Stimulated activated memory B cell treated with anti-CD40 and anti-IgM and Interleukin-4, amounts not matched to agents 10 μg/mL and 1 μg/mL and 100 μg/mL, for 72 hours (primary cell): ENCODE data around the gene KIF22.
"Not testable (repeated sequence)": the region's sequence is repeated elsewhere in the genome, so short reads cannot be mapped to it uniquely, and the experiment has no call there.

Source experiments
- ATAC-seq: fragments of 150-1000 bp; cut with Tn5 transposase; 2 replicates; pipeline ENCODE4 v1.10.0; 2021
- H3K27ac Mint-ChIP-seq: one replicate; pipeline ENCODE4 v1.8.0; 2022; ENCODE audit warnings: mild to moderate bottlenecking, mixed read lengths
- H3K27me3 Mint-ChIP-seq: one replicate; pipeline ENCODE4 v1.8.0; 2022; ENCODE audit warnings: mixed read lengths
- H3K36me3 Mint-ChIP-seq: one replicate; pipeline ENCODE4 v1.8.0; 2022; ENCODE audit warnings: mixed read lengths
- H3K4me1 Mint-ChIP-seq: one replicate; pipeline ENCODE4 v1.8.0; 2022; ENCODE audit warnings: mixed read lengths
- H3K4me3 Mint-ChIP-seq: one replicate; pipeline ENCODE4 v1.8.0; 2022; ENCODE audit warnings: mild to moderate bottlenecking, moderate library complexity, mixed read lengths
- H3K9me3 Mint-ChIP-seq: one replicate; pipeline ENCODE4 v1.8.0; 2022; ENCODE audit warnings: mixed read lengths

The KIF22 gene

GRCh38 chr16:29760567-29761279 is 29.8 kb upstream of the KIF22 start:
- no peaks in the 10 kb centered on the region for H3K27me3 Mint-ChIP-seq
- H3K4me1 Mint-ChIP-seq = peaks cover 18% of the 10 kb centered on the region
- no peak for ATAC-seq
- H3K27ac Mint-ChIP-seq = no peak overlapping the region
- no peaks in the 10 kb centered on the region for H3K36me3 Mint-ChIP-seq
- no peaks in the 10 kb centered on the region for H3K9me3 Mint-ChIP-seq
- no peak overlapping the region for H3K4me3 Mint-ChIP-seq

- H3K27me3 Mint-ChIP-seq, H3K4me3 Mint-ChIP-seq, H3K9me3 Mint-ChIP-seq, H3K36me3 Mint-ChIP-seq, ATAC-seq, H3K27ac Mint-ChIP-seq: not testable (repeated sequence)
- peaks cover 13% of the 10 kb centered on the region for H3K4me1 Mint-ChIP-seq
Observed at GRCh38 chr16:29761280-29761651, 29.3 kb upstream of the KIF22 start.

DNA sequence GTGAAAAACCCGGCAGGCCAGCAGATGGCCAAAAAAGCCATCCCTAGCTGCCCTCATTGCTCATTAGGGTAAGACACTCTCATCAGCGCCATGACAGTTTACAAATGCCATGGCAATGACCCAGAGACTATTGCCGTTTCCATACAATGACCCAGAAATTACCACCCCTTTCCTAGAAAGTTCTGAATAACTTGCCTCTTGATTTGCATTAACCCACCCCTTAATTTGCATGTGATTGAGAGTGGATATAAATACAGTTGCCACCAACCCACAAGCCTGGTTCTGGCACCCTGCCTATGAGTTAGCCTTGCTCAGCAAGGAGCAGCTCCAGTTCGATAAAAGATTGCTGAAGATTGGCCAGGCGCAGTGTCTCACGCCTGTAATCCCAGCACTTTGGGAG is 28.7 kb upstream of the KIF22 start:
- Mint-ChIP-seq H3K9me3 (no peaks in the 10 kb centered on the region), H3K27me3 (no peaks in the 10 kb centered on the region), H3K36me3 (no peaks in the 10 kb centered on the region), H3K4me3 (no peak overlapping the region), H3K27ac (no peak overlapping the region), H3K4me1 (peaks cover 12% of the 10 kb centered on the region)
- no peak for ATAC-seq

- H3K4me1 Mint-ChIP-seq = peaks cover 6% of the 10 kb centered on the region
- H3K9me3 Mint-ChIP-seq = no peaks in the 10 kb centered on the region
- H3K27me3 Mint-ChIP-seq = no peaks in the 10 kb centered on the region
- H3K4me3 Mint-ChIP-seq = no peak overlapping the region
- peak overlapping the region; percentile 15 for H3K27ac Mint-ChIP-seq
- H3K36me3 Mint-ChIP-seq = no peaks in the 10 kb centered on the region
- no peak for ATAC-seq
Observed at GRCh38 chr16:29763326-29763725, 27.2 kb upstream of the KIF22 start.

DNA sequence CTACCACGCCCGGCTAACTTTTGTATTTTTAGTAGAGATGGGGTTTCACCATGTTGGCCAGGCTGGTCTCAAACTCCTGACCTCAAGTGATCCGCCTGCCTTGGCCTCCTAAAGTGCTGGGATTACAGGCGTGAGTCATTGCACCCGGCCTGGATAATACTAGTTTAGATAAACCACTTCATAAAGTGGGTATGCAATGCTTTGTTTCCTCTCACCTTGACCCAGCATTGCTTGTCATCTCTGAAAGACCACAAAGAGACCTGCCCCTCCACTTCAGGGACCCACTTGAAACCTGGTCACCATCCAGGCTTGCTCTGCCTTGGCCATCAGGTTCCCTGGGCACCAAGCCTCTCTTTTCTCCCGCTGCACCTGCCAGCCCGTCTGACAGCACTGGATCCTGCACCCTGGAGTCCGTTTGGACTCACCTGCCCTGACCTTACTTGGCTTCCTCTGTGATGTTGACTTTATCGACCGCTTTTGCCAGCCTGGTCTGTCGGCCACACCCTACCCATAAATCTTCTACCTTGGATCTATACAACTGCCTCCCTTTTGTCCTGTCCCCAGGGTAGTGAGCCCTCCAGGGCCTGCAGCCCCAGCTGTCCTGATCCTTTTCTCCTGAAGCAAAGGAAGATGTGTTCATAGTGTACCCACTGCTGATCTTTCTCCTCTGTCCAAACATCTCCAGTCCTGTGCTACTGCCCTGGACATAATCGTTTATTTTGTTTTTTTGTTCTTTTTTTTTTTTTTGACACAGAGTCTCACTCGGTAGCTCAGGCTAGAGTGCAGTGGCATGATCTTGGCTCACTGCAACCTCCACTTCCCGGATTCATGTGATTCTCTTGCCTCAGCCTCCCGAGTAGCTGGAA is 25.2 kb upstream of the KIF22 start:
- no peaks in the 10 kb centered on the region for H3K36me3 Mint-ChIP-seq
- no peaks in the 10 kb centered on the region for H3K9me3 Mint-ChIP-seq
- H3K4me1 Mint-ChIP-seq = no peaks in the 10 kb centered on the region
- H3K4me3 Mint-ChIP-seq = no peak overlapping the region
- H3K27ac Mint-ChIP-seq = peak overlapping the region; percentile 0
- no peak for ATAC-seq
- H3K27me3 Mint-ChIP-seq = no peaks in the 10 kb centered on the region

DNA sequence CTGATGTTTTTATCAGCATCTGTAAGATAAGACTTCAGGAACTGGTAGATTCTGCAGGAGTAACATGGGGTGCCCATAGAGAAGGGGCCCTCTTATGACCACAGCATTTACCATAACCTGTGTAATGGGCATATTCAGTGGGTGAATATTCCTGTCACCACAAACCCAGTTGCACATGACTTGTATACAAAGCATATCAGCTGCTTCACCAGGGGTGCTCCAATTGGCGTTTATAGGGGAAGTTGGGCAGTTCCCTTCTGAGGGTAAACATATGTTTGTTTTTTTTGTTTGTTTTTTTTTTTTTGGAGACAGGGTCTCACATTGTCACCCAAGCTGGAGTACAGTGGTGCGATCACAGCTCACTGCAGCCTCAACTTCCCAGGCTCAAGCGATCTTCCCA is 24.0 kb upstream of the KIF22 start:
- H3K4me3 Mint-ChIP-seq = no peak overlapping the region
- no peaks in the 10 kb centered on the region for H3K9me3 Mint-ChIP-seq
- H3K36me3 Mint-ChIP-seq = no peaks in the 10 kb centered on the region
- H3K27ac Mint-ChIP-seq = peak overlapping the region; percentile 0
- no peaks in the 10 kb centered on the region for H3K27me3 Mint-ChIP-seq
- no peak for ATAC-seq
- H3K4me1 Mint-ChIP-seq = no peaks in the 10 kb centered on the region

- no peaks in the 10 kb centered on the region for H3K9me3 Mint-ChIP-seq
- no peaks in the 10 kb centered on the region for H3K27me3 Mint-ChIP-seq
- peaks cover under 1% of the 10 kb centered on the region for H3K4me1 Mint-ChIP-seq
- ATAC-seq = no peak
- no peak overlapping the region for H3K4me3 Mint-ChIP-seq
- no peaks in the 10 kb centered on the region for H3K36me3 Mint-ChIP-seq
- no peak overlapping the region for H3K27ac Mint-ChIP-seq
Observed at GRCh38 chr16:29767062-29767461, 23.5 kb upstream of the KIF22 start.

DNA sequence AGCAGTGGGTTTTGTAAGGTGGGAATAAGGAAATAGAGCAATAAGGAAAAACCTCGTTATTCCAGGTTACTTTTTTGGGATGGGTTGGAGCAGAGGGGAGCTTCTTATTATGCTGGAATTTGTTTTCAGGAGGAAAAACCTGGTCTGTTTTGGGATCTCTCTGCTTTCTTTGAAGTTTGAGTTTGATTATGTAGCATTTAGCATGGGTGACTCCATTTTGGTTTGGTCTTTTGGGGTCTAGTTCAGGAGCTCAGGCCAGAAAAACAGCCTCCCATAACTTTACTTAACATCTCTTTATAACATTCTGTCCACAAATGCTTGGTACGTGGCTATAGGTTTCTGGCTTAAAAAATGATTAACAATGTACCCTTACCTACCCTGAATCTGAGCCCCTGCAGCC is 21.0 kb upstream of the KIF22 start:
- no peaks in the 10 kb centered on the region for H3K27me3 Mint-ChIP-seq
- H3K27ac Mint-ChIP-seq = peak overlapping the region; percentile 31
- ATAC-seq = no peak
- no peaks in the 10 kb centered on the region for H3K36me3 Mint-ChIP-seq
- H3K4me3 Mint-ChIP-seq = no peak overlapping the region
- peaks cover 6% of the 10 kb centered on the region for H3K4me1 Mint-ChIP-seq
- H3K9me3 Mint-ChIP-seq = no peaks in the 10 kb centered on the region

DNA sequence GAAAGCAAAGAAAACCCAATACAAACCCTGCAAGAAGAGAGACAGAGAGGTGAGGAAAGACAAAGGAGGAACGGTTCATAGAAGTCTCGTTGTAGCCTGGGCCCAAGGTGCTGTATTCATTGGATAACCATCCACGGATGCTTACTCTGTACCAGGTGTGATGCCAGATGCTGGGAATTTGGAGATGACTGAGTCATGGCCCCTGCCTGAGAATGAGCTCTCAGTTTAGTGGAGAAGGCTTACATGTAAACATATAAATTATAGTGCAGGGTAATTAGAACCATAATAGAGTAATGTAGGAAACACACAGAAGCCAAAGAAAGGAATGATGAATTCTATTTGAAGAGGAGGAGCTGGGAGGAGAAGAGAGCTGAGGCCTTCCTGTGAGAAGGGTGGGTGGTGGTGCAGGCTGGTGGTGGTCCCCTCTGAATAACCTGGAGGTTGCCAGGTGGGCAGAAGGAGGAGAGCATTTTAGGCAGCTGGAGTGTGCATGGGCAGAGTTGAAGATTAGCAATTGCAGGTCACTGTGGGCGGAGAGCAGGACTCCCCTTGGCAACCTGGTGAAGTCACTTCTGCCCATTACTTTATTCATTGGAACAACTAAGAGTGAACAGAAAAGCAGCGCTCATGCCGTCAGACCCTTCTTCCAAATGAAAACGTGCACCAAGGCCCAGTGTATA is 20.2 kb upstream of the KIF22 start:
- no peaks in the 10 kb centered on the region for H3K27me3 Mint-ChIP-seq
- no peak for ATAC-seq
- peaks cover 6% of the 10 kb centered on the region for H3K4me1 Mint-ChIP-seq
- H3K9me3 Mint-ChIP-seq = no peaks in the 10 kb centered on the region
- H3K4me3 Mint-ChIP-seq = no peak overlapping the region
- peak overlapping the region; percentile 31 for H3K27ac Mint-ChIP-seq
- no peaks in the 10 kb centered on the region for H3K36me3 Mint-ChIP-seq

DNA sequence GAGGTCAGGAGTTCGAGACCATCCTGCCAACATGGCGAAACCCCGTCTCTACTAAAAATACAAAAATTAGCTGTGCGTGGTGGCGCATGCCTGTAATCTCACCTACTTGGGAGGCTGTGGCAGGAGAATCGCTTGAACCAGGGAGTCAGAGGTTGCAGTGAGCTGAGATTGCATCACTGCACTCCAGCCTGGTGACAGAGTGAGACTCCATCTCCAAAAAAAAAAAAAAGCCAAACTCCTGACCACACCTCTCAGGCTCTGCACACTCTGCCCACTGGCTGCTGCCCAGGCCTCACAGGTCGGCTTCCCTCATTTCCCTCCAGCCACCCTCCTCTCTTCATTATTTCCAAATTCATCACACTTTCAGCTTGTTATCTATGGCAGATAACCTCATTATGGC is 18.2 kb upstream of the KIF22 start:
- not testable (repeated sequence) for H3K27ac Mint-ChIP-seq, ATAC-seq, H3K4me1 Mint-ChIP-seq, H3K9me3 Mint-ChIP-seq, H3K27me3 Mint-ChIP-seq, H3K36me3 Mint-ChIP-seq, H3K4me3 Mint-ChIP-seq

- Mint-ChIP-seq H3K27me3 (no peaks in the 10 kb centered on the region), H3K9me3 (no peaks in the 10 kb centered on the region), H3K27ac (no peak overlapping the region), H3K4me3 (no peak overlapping the region), H3K4me1 (peaks cover 6% of the 10 kb centered on the region), H3K36me3 (no peaks in the 10 kb centered on the region)
- ATAC-seq = no peak
Observed at GRCh38 chr16:29774730-29775129, 15.8 kb upstream of the KIF22 start.

DNA sequence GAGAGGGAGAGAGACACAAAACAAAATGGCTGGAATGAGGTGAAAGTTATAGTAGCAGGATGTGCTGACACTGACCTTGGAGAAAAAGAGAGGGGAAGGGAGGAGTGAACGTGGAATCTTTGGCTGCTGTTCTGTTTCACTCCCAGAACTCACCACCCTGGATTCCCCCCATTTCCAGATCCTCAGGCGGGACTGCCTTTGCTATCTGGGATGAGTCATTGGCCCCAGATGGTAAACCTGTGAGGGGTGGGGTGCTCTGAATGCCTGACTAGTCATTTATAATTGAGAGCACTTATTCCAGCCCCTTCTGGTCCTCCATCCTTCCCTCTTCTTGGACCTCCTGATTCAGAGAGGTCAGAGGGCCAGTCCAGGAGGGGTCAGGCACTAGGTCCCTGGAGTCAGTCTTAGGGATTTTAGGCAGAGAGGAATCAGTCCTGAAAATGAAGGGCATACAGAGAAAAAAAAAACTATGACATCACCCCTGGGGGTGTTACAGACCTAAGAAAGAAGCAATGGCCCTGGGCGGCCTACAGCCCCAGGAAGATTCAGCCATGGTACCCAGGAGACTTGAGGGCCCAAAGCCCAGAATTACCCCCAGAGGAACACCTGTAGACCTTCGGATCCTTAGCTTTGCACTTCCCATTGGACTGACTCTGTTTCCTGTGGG is 14.7 kb upstream of the KIF22 start:
- Mint-ChIP-seq H3K27ac (no peak overlapping the region), H3K4me1 (peaks cover 7% of the 10 kb centered on the region), H3K36me3 (no peaks in the 10 kb centered on the region), H3K27me3 (no peaks in the 10 kb centered on the region), H3K4me3 (no peak overlapping the region), H3K9me3 (no peaks in the 10 kb centered on the region)
- no peak for ATAC-seq

DNA sequence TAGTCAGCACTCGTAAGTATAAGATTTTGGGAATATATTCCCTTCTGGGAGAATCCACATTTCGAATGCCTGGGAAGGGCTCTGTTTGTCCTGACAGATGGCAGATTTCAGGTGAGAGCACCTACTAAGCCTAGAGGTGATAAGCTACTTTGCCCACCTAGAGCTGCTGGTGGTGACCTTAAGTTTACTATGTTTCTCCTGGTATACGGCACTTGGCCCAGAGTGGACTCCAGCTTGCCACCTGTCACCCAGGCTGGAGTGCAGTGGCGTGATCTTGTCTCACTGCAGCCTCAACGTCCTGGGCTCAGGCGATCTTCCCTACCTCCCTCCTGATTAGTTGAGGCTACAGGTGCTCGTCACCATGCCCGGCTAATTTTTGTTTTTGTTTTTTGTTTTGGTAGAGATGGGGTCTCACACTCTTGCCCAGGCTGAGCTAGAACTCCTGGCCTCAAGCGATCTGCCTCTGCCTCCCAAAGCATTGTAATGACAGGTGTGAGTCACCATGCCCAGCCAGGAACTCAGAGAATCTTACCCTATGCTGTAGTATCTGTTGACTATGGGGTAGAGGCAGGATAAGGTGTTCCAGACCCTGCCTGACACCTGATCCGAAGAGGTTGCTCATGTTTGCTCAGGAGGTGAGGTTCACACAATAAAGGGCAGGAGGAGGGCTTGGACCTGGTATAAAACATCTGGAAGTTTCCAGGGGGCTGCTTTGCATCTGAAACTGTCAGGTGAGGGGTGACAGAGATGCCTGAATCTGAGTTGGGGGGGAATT is 12.8 kb upstream of the KIF22 start, which contains the start of gene ZG16:
Gene ZG16, plus strand, starts transcription at position 681 of the 775 bp plus-strand sequence. CDS start 1,011 bp downstream, outside the sequence.
- no peaks in the 10 kb centered on the region for H3K36me3 Mint-ChIP-seq
- H3K4me3 Mint-ChIP-seq = no peak within 1 kb of the TSS
- ATAC-seq = no peak
- no peaks in the 10 kb centered on the region for H3K9me3 Mint-ChIP-seq
- H3K27me3 Mint-ChIP-seq = no peaks in the 10 kb centered on the region
- H3K4me1 Mint-ChIP-seq = peaks cover 7% of the 10 kb centered on the region
- no peak within 1 kb of the TSS for H3K27ac Mint-ChIP-seq

- no peak for ATAC-seq
- peaks cover 7% of the 10 kb centered on the region for H3K4me1 Mint-ChIP-seq
- no peaks in the 10 kb centered on the region for H3K9me3 Mint-ChIP-seq
- no peak overlapping the region for H3K27ac Mint-ChIP-seq
- H3K4me3 Mint-ChIP-seq = no peak overlapping the region
- no peaks in the 10 kb centered on the region for H3K27me3 Mint-ChIP-seq
- no peaks in the 10 kb centered on the region for H3K36me3 Mint-ChIP-seq
Observed at GRCh38 chr16:29779474-29779873, 11.1 kb upstream of the KIF22 start.
